ENCODE results near the gene TAF4B. TPM values are rescaled to one million over a fixed set of nuclear protein-coding genes. Genes with fewer than 3 reads are reported as not detected.

Gene TAF4B
- total and polyA plus RNA-seq, 2 donors (not counting 1 experiment from before 2014, with no cell fraction given) = 10.5 to 16.1 TPM

GRCh38 chr18:26335156-26335555 lies 108.9 kb downstream of the TAF4B start:
- H3K27ac Mint-ChIP-seq = no peak overlapping the region
- H3K27ac ChIP-seq (ENCODE audit: low read length in 2 of 2) = no peak overlapping the region
- peaks cover 10 to 26% of the 10 kb centered on the region in 2 experiments for H3K36me3 ChIP-seq (replicated peaks in 1 of 2; ENCODE audit: control extremely low read depth in 1 of 2, control insufficient read depth in 1 of 2, extremely low read depth in 1 of 2, insufficient read depth in 2 of 2, low read length in 1 of 2)
- WGBS (ENCODE audit: insufficient coverage) = 100% methylated on average over 1 of the region's 2 CpGs
- ChIA-PET POLR2A (no interaction called here), CTCF (interaction anchor here (1.0 to 1.8 kb wide), 2 partner anchors 29 to 414 kb away, joined by 4 to 5 read pairs; no protein-coding TSS in a partner anchor)
- no peak for DNase-seq
- H3K9me3 ChIP-seq (ENCODE audit: control extremely low read depth in 1 of 3, control insufficient read depth in 2 of 3, insufficient read depth in 1 of 3, low read length in 2 of 3) = no peaks in the 10 kb centered on the region
- no peak overlapping the region for H2AFZ ChIP-seq (ENCODE audit: insufficient read depth, low read depth, low read length, poor library complexity, severe bottlenecking)
- no peaks in the 10 kb centered on the region for H3K79me2 ChIP-seq (ENCODE audit: control insufficient read depth, insufficient read depth, low read length)
- no peaks in the 10 kb centered on the region for H3K4me1 ChIP-seq (ENCODE audit: control insufficient read depth in 2 of 2, insufficient read depth in 2 of 2, low read length in 2 of 2)
- no peak for ATAC-seq (ENCODE audit: low read depth)
- TF ChIP-seq EZH2 (IDR thresholded peaks at IDR 0.05; ENCODE audit: borderline replicate concordance, insufficient read depth, low read depth, low read length, poor library complexity, severe bottlenecking) (no peak), CTCF (IDR thresholded peaks at IDR 0.05) (no peak)
- no peaks in the 10 kb centered on the region for H3K27me3 ChIP-seq (replicated peaks in 1 of 4; ENCODE audit: control extremely low read depth in 1 of 4, control insufficient read depth in 3 of 4, insufficient read depth in 4 of 4, low read length in 3 of 4)
- H4K20me1 ChIP-seq (ENCODE audit: control insufficient read depth, insufficient read depth, low read length, poor library complexity, severe bottlenecking) = no peaks in the 10 kb centered on the region
- no peaks in the 10 kb centered on the region for H3K27me3 Mint-ChIP-seq
- H3K9me3 Mint-ChIP-seq (ENCODE audit: insufficient read depth) = no peaks in the 10 kb centered on the region
- H3K4me1 Mint-ChIP-seq = no peaks in the 10 kb centered on the region
- no peak overlapping the region for H3K4me3 Mint-ChIP-seq
- no peak overlapping the region for H3K4me3 ChIP-seq (ENCODE audit: control extremely low read depth in 1 of 5, extremely low read depth in 1 of 5, insufficient read depth in 1 of 5, low read depth in 2 of 5, low read length in 4 of 5)
- intact Hi-C loops (cut with micrococcal nuclease) = no loop called here
- H3K9ac ChIP-seq (ENCODE audit: low read length) = no peak overlapping the region
- H3K4me2 ChIP-seq (replicated peaks; ENCODE audit: low read depth, low read length, poor library complexity, severe bottlenecking) = no peak overlapping the region

GRCh38 chr18:26335571-26336487 lies 109.6 kb downstream of the TAF4B start:
- Histone ChIP-seq H3K27me3 (replicated peaks in 1 of 4; ENCODE audit: control extremely low read depth in 1 of 4, control insufficient read depth in 3 of 4, insufficient read depth in 4 of 4, low read length in 3 of 4) (no peaks in the 10 kb centered on the region), H3K9me3 (ENCODE audit: control extremely low read depth in 1 of 3, control insufficient read depth in 2 of 3, insufficient read depth in 1 of 3, low read length in 2 of 3) (no peaks in the 10 kb centered on the region), H3K36me3 (replicated peaks in 1 of 2; ENCODE audit: control extremely low read depth in 1 of 2, control insufficient read depth in 1 of 2, extremely low read depth in 1 of 2, insufficient read depth in 2 of 2, low read length in 1 of 2) (peaks cover 7 to 23% of the 10 kb centered on the region in 2 experiments), H4K20me1 (ENCODE audit: control insufficient read depth, insufficient read depth, low read length, poor library complexity, severe bottlenecking) (no peaks in the 10 kb centered on the region), H3K27ac (ENCODE audit: low read length in 2 of 2) (no peak overlapping the region), H3K4me2 (replicated peaks; ENCODE audit: low read depth, low read length, poor library complexity, severe bottlenecking) (no peak overlapping the region), H3K79me2 (ENCODE audit: control insufficient read depth, insufficient read depth, low read length) (no peaks in the 10 kb centered on the region), H2AFZ (ENCODE audit: insufficient read depth, low read depth, low read length, poor library complexity, severe bottlenecking) (no peak overlapping the region), H3K4me3 (ENCODE audit: control extremely low read depth in 1 of 5, extremely low read depth in 1 of 5, insufficient read depth in 1 of 5, low read depth in 2 of 5, low read length in 4 of 5) (no peak overlapping the region), H3K4me1 (ENCODE audit: control insufficient read depth in 2 of 2, insufficient read depth in 2 of 2, low read length in 2 of 2) (no peaks in the 10 kb centered on the region), H3K9ac (ENCODE audit: low read length) (no peak overlapping the region)
- Mint-ChIP-seq H3K4me1 (no peaks in the 10 kb centered on the region), H3K27ac (no peak overlapping the region), H3K27me3 (no peaks in the 10 kb centered on the region), H3K9me3 (ENCODE audit: insufficient read depth) (no peaks in the 10 kb centered on the region), H3K4me3 (no peak overlapping the region)
- intact Hi-C loops (cut with micrococcal nuclease) = no loop called here
- no peak for ATAC-seq (ENCODE audit: low read depth)
- DNase-seq = no peak
- TF ChIP-seq CTCF (IDR thresholded peaks at IDR 0.05) (no peak), EZH2 (IDR thresholded peaks at IDR 0.05; ENCODE audit: borderline replicate concordance, insufficient read depth, low read depth, low read length, poor library complexity, severe bottlenecking) (no peak)
- 94% methylated on average over 3 of the region's 4 CpGs for WGBS (ENCODE audit: insufficient coverage)
- ChIA-PET CTCF (interaction anchor here (1.0 to 1.8 kb wide), 3 partner anchors 29 to 440 kb away, joined by 4 to 5 read pairs (median 4); no protein-coding TSS in a partner anchor), POLR2A (no interaction called here)
